GM21360 (cell line): Measurements from ENCODE around the gene LEMD1.
"Not testable (repeated sequence)": the region's sequence is repeated elsewhere in the genome, so short reads cannot be mapped to it uniquely, and the experiment has no call there.

Experiments
- ATAC-seq: cut with Tn5 transposase; IDR thresholded peaks from one replicate; pipeline ENCODE4 v1.9.1; 2021; ENCODE audit warnings: mild to moderate bottlenecking, moderate library complexity; ENCODE audit not compliant: unreplicated experiment

The LEMD1 gene

DNA sequence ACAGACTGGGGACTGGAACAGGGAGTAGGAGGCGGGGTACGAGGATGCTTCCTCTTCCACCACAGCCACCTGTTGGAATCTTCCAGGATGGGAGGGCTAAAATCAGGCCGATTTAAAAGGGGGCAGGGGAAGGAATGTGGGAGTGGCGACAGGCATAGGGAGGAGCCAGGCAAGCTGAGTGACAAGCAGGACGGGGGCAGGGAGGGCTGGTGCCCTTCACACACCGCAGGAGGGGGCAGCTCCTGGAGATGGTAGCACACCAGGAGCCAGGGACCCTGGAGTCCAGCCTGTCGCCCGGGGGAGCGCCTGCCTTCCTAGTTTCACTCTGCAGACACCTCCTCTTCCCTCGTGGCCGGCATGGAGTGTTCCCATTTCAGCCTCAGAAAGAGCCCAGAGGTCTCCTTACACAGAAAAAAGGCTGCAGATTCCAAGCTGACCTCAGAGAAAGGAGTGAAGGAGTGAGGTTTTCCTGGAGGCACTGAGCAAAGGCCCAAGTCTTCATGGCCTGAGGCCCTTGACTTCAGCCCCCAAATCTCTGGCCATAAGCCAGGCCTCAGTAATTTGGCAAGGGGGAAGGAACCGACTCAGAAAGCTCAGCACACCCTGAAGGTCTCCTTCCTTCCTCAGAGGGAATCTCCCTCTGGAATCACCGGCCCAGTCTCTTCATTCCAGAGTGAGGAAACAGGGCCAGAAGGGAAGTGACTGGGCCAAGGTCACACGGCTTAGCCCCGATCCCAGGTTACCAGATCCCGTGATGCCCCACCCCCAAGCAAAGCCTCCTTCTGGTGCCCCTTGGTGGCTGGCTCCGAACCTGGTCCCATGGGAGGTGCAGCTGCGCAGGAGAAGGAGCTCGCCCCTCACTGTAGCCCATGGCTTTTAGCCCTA, 25.8 kb upstream of the LEMD1 start:
- no peak for ATAC-seq

DNA sequence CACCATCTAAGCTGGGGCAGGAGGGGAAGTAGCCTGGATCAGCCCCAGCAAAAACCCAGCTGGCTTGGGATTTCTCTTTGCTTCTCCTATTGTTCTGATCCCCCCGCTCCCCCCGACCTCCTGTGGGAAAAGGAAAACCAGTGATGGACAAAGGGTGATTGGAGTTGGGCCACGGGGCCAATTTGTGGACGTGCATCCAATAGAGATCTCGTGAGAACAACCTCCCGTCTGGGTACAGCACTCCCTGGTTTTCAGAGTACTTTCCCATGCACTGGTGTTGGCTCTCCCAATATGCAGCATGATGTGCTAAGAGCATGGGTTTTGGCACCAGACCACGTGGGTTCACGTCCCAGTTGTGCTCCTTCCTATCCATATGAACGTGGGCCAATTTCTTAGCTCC, 25.0 kb upstream of the LEMD1 start:
- ATAC-seq: no peak

DNA sequence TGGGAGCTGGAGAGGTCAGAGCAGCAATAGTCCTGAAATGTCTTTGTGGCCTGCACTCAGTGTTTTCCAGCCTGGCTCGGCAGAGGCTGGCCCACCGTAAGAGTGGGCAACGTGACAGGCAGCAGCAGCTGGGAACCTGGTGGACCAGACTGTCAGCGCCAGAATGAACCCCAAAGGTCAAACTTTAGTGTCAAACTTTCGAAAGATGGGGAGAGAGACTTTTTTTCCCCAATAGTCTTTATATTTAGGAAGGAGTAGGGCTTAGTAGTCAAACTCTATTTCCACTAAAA, 23.7 kb upstream of the LEMD1 start:
- no peak for ATAC-seq

DNA sequence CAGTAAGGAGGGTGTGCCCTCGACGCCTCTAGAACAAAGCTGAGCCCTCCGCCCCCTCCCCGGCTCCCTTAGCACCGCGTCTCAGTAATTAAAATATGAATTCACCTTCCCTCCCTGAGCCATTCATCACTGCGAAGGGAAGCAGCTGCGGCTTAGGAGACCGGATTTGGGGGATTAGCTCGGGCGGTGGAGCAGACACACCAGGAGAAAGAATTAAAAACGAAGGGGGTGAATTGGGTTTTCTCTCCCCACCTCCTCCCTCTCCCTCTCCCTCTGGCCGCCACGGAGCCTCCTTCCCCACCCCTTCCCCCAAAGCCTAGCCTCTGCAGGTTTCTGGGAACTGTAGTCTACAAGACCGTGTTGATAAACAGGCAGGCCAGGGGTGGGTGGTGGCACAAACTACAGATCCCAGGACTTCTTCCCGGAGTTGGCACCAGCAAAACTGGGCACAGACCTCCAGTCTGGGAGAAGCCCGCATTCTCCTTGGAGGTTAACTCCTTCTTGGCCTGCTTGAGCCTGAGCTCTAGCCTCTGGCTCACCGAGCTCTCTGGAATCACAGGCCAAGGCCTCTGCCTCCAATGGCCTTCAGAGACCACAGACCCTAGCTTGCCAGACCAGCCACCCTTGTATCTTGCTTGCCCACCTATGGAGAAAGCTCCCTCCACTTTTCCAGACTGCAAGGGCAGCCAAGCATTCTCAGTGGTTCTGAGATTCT, 23.2 kb upstream of the LEMD1 start:
- no peak for ATAC-seq

DNA sequence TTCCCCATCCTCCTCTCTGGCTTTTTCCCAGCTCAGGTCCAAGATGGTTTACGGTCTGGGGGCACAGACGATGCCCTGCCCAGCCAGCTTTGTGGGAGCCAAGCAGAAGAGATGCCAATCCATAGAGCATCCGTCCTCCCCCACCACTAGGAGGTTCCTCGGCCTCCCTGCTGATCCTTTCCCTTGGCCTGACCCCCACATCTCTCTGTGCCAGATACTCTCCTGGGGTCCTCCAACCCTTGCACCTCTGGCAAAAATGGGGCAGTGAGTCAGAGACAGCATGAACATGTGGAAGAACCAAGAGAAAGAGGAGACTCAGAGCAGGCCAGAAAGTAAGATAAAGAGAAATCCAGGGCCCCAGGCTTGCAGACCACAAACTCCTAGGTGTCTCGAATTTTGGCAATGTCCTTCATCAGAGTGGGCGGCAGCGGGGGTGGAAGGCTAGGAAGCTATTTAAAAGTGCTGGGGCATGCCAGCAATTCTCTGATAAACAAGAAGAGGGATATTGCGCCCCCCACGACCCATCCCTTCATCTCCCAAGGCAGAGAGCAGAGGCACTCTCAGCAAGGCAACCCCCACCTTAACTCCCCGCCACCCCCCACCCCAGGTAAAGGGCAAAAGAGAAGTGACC, 22.6 kb upstream of the LEMD1 start:
- ATAC-seq: no peak

DNA sequence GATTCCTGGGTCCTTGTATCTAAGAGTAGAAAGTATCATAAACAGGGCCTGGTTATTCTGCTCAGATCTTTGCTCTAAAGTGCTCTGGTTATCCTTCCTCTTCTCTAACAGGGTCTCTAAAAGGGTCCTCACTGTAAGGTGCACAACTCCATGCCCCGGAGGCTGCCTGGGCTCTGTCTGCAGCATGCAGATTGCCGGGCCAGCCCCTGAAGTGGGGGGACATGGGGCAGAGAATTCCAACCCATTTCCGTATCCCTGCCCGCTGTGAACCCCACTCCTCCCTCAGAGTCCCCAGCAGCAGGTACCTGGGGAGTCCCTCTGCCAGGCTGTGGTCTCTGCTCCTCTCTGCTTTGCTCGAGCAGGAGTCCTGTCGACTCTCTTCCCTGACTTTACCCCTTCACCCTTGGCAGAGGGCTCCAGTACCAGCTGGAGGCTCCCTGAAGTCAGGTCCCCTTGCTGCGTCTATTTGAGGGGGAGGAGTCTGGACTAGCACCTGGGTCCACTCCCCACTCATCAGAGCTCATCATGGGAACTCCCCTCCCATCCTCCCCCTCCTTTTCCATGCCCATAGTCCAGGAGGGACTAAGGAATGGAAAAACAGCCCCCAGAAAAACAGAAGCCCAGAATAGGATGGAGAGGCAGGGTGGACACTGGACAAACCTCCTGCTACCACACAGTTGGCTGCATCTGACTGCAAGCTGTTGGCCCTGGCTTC, 21.9 kb upstream of the LEMD1 start:
- no peak for ATAC-seq

DNA sequence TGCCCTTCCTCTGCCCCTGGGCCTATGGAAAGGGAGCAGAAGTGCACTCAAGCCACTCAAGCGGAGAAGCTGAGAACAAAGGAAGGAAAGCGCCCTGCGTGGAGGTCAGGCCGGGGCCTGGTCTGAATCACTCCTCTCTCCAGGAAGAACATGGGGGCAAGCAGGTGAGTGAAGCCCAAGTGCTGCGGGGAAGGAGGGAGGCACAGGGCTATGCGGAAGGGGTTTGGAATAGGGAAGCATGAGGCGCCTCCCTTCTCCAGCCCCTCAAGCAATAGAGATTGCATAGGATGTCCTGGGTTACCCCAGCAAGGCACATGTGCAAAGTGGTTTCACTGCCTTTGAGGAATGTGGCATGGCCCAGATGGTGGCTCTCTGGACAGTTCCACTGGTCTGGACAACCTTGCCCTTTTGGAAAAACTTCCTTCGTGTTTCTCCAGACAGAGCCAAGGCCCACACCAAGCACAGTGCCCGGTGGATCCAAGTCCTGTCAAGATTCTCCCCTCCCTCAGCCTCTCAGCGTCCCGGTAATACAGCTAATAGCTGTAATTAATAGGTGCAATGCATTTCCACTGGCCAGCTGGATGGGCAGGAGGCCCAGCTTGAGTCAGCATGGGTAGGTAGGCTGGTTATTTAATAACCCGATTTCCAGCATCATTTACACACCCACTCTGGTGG, 20.3 kb upstream of the LEMD1 start:
- ATAC-seq: no peak

DNA sequence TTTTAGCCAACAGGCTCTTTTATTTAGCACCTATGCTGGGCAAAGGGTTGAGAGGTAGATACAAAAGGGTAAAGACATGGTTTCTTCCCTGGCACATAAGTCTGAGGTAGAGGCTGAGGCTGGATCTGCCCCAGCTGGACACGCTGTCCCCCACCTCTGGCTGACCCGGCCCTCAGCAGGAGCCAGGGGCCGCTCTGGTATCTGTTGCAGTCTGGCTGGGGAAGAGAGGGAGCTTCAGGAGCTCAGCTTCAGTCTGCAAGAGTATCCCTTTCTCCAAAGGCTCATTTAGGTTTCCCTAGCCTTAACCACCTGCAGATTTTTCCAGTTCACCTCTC, 19.8 kb upstream of the LEMD1 start:
- no peak for ATAC-seq

DNA sequence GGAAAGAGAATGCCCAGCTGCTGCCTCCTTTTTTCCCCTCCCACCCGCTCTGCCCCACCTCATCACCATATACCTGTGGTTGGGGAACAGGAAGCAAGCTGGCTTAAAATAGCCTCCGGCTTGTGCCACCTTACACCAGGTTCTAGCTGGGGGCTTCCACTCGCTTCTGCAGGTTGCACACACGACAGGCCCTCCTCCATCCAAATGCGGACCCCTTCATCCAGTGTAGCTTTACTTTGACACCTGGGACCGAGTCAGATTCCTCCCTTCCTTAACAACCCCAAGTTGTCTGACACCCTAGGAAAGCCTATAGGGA, 19.4 kb upstream of the LEMD1 start:
- ATAC-seq: no peak

DNA sequence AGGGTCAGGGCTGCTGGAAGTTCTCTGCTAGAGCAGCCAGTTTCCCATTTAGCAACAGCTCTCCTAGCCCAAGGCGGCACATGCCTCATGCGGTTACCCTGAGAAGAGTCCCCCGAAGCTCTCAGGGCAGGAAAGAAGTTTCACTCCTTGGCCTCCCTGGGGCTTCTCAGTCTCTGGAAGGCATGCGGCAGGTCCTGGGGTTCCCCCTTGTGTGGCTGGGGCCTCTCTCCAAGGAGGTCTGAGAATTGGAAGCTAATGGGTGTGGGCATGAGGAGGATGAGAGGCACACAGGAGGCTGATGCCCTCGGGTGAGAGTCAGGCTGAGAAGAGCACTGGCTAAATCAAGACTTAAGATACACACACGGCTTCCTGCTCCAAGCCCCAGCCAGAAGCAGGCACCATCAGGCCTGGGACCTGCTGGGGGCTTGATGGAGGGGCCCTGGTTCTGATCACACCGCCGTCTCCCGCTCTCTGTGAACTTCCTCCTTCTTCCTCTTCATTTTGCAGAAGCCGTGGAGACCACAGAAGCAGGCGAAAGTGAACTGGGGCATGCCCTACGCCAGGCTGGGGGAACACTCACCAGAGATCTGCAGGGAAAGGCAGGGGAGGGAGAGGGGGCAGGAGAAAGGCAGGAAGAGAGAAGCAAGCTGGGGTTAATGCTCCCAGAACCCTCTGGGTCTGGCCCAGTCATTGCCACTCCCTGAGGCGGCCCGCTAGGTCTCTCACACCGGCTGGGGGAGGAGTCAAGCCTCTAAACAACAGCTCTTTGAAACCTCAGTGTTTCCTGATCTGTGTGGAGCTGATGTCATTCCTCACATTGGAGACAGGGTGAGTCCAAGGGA, 18.8 kb upstream of the LEMD1 start:
- no peak for ATAC-seq

DNA sequence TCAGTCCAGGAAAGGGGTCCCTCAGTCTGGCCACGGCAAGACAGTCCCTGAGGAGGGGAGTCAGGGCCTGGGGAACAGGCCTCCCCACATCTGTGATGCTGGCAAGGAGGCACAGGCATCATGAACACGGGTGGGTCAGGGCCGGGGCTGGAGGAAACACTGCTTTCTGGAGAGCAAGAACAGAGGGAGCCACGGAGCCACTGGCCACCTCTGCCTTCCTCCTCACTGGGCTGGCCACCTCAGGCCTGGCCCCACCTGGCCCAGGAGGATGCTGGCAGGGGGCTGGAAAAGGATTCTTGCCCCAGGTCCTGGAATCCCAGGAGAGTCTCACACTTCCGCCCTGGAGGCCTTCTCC, 18.2 kb upstream of the LEMD1 start:
- ATAC-seq: no peak

DNA sequence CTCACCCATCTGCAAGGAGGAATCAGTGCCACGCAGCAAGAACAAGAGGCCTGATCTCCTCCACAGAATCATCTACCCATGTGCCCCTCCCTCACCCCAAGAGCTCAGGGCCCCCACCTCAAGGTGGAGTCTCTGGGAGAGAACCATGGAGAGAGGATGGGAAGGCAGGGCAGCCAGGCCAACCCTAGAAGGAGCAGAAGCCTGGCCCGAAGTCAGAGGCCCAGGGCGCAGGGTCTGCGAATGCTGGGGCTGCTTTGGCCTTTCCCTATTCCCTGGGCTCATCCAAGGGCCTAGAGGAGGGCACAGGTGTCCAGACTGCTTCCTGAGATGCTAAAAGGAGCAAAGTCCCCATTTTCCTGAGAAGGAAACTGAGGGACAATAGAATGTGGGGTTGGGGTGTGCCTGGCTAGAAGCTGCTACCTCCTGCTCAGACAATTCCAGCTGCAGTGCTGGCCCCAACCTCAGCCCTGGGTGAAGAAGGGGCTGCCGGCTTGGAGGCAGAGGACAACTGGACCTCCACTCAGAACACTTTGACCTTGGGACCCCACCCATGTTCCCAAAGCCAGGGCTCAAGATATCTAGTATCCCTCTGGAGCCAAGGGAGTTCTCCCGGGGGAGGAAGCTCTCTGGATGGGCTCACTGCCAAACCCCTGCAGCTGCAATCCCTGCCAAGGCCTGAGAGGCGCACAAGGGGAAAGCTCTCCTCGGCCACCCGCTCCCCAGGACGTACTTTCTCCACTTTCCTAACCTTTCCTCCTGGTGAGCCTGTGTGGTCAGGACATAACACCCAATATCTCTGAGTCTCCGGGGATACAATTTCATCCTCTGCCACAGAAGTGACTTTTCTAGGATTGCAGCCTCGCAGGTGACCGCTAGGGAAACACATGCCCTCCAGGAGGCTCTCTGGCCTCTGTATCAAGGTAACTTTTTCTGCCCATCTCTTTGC, 16.6 kb upstream of the LEMD1 start:
- no peak for ATAC-seq

DNA sequence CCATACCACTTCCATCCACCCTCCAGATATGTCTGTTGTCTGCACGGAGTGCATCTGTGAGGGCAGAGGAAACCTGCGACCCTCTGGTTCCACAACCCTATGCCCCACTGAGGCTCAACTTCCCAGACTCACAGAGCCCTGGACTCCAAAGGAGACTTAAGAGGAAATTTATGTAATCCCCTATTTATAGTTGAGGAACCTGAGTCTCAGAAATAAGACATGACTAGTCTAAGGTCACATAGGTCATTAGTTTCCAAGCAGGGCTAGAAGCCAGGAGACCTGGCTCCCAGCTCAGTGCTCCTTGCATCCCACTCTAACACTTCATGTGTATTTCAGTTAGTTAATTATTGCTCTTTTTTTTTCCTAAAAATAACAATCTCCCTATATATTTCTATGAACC, 15.7 kb upstream of the LEMD1 start:
- ATAC-seq: no peak

DNA sequence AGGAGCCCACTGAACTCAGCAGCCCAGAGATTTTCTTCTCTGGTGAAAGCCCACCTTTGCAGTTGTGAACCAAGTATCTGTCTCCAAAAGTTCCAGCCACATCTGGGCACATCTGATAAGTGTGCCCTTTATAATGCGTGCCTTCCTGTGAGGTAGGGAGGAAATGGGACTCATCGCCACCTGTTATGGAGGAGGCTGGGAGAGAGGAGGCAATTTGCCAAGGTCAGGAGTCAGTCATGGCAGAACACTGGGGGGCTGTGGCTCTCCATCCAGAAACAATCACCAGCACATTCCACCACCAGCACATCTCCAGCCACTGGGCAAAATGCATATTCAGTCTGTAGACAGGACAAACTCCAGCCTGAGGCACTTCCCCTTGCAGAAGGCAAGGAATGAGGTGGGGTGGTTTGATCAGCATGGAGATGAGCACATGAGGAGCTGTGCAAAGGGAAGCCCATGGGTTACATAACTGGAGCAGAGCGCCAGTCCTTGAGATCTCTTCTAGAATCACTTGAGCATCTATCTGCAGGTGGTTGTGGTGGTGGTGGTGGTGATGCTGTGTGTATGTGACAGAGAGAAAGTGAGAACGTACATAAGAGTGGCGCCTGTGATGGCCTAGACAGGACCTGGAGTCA, 15.0 kb upstream of the LEMD1 start:
- ATAC-seq: no peak

DNA sequence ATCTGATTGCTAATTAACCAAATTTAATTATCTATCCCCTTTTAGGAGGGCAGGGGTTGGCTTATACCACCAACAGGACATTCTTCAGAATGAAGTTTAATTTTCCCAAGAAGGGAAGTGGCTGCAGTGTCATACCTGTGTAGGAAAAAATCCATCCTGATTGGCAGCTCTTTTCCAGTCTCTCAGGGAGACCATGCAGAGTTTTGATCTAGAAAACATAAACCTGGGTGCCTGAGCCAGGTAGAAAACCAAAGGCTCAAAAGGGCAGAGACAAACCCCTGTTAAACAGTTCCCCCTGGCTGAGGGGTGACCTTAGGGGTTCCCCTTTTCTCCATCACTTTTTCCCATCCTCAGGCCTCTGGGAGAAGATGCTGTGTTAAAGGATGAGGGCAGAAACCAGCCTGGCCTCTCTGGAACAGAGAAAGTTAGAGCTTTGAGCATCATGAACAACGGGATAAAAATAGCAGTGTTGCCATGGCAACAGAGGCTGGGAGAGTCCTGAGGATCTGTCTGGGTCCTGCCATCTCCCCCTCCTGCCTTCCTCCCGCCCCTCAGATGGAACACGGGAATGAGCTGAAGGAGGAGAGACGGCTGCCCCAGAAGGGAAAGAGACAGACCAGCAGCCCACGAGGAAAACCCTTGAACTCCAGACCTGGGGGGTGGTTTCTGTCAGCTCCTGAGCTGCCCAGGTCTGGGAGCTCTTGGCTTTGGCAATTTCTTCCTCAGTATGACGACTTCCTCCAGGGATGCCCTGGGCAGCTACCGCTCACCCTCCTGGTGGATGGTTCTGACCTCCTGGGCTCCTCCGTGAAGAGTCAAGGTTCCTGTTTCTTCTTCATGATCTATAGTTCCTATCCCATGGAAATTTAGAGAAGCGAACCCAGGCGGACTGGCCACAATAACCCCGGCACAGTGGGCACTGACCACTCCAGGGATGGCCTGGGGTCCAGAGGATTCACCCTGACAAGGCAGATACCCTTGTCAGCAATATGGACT, 14.0 kb upstream of the LEMD1 start:
- no peak for ATAC-seq

DNA sequence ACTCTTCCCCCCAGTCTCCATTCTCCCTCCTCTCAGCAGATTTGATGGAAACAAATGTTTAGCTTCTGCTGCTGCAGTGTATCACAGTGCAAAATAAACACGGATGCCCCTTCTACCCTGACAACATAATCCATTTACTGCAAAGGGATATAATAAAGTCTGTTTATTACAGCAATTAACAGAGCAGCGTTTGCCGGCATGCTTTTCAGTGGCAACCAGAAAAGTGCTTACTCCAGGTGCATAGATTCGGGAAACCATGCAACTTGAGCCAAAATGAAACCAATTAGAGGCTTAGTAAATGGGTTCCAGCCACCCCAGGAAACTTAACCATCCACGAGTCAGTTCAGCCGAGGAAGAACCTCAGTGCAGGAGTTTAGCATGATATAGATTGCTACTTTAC, 12.9 kb upstream of the LEMD1 start:
- no peak for ATAC-seq

DNA sequence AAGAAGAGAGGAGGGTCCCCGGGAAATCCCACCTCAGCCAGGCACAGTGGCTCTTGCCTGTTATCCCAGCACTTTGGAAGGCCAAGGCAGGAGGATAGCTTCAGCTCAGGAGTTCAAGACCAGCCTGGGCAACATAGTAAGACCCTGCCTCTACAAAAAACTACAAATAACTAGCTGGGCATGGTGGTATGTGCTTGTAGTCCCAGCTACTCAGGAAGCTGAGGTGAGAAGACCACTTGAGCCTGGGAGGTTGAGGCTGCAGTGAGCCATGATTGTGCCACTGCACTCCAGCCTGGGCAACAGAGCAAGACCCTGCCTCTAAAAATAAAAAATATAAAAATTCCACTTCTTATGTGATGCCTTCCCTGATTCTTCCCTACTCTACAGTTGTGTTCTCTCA, 10.8 kb upstream of the LEMD1 start:
- not testable (repeated sequence) for ATAC-seq

DNA sequence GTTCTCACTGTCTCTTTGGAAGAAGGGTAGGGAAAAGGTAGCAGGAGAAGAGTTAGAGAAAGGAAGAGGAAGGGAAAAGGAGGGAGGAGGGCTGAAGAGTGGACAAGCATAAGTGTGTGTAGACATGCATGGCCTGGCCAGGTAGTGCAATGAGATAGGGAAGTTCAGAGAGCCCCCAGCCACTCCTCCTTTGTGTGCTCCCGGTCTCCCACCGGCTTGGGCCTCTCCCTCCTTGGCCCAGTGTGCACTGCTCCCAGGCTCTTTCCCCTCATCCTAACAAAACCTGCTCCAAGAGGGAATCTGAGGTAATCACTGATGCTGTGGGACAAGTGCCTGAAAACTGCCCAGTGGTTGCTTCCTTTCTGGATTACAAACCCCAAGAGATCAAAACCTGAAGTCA, 10.3 kb upstream of the LEMD1 start:
- no peak for ATAC-seq
